GM10266 (cell line): Measurements from ENCODE around the gene ACAT2.

Experiments used
- DNase-seq: peaks from one replicate; pipeline ENCODE4 v3.0.0; 2012; ENCODE audit errors: extremely low spot score
- TF ChIP-seq, protein P1 (sequence below): IDR thresholded peaks from 2 replicates; pipeline ENCODE4 v1.5.1; 2012; ENCODE audit warnings: mild to moderate bottlenecking, low read depth; ENCODE audit not compliant: control insufficient read depth, insufficient read depth; ENCODE audit errors: missing control alignments

The ACAT2 gene

DNA sequence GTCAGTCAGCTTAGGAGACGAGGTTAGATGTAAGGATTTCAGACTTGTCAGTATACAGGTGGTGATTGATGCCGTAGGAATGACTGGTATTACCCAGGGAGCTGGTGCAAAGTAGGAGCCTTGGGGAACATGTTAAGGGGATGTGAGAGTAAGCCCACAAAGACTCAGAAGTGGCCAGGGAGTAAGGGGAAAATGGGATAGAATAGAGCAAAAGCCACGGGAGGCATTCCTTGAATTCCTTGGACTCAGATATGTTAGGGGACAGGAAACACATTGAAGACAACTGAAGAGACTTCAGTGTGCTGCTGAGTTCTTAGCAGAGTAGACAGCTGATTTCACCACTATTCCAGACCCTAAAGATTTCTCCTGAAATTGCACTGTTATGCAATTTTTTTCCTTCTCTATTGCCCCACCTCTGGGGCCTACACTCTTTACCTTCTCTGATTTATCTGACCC, 1.2 kb upstream of the ACAT2 start:
- no peak for DNase-seq
- TF ChIP-seq, protein P1, sequence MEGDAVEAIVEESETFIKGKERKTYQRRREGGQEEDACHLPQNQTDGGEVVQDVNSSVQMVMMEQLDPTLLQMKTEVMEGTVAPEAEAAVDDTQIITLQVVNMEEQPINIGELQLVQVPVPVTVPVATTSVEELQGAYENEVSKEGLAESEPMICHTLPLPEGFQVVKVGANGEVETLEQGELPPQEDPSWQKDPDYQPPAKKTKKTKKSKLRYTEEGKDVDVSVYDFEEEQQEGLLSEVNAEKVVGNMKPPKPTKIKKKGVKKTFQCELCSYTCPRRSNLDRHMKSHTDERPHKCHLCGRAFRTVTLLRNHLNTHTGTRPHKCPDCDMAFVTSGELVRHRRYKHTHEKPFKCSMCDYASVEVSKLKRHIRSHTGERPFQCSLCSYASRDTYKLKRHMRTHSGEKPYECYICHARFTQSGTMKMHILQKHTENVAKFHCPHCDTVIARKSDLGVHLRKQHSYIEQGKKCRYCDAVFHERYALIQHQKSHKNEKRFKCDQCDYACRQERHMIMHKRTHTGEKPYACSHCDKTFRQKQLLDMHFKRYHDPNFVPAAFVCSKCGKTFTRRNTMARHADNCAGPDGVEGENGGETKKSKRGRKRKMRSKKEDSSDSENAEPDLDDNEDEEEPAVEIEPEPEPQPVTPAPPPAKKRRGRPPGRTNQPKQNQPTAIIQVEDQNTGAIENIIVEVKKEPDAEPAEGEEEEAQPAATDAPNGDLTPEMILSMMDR = no peak

DNA sequence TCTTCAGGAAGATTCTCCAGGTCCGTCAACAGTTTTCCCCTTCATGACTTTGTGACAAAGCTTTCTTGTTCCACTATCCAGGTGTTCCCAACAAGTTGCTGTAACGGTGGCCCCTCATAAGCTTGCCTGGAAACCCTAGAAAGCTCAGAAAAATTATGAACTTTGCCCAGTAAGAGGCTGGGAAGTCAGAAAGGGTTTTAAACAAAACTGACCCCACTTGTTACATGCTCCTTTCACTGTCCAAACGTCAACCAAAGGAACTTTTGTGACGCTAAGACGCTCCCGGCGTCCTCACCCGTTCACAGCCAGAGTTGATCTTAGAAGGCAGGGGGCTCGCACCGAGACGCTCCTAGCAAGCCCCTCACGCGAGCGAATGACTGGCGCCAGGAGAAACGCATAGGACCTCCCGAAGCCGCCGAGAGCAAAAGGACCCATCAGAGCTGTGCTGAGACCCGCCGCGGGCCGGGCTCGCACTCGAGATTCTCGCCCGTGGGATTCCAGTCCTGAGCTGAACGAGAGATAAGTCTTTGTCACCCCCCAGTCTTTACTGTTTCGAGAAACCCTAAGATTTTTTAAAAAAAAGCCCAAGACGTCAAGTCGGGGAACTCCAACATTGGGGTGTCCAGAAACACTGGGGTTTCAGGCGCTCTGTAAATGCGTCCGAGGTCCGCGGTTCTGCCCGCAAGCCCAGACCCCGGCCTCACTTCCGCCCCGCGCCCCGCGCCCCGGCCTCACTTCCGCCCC, 544 bp upstream of the ACAT2 start:
- peak; percentile 22 for DNase-seq
- TF ChIP-seq, protein P1 = no peak

DNA sequence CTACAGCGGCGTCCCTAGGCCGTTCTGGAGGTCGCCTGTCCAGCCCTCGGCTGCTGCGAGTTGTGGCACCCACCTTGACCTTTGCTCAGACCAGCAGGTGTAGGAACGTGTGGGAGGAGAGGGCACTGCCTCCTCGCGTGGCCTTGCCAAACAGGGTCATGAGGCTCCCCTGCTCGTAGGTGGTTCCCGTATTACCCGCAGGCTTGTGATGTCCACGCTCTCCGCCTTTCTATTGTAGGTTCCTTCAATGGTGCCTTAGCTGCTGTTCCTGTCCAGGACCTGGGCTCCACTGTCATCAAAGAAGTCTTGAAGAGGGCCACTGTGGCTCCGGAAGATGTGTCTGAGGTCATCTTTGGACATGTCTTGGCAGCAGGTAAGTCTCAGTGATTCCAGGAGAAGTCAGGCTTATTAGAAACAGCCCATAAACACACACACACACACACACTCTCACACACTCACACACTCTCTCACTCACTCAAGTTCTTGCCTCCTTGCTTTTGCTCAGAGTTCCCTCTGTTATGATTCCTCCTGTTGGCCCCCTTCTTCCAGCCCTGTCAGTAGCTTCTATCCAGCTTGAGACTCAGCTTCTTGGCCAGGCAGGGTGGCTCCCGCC, 942 bp downstream of the ACAT2 start:
- DNase-seq = peak; percentile 35
- TF ChIP-seq, protein P1 = no peak

DNA sequence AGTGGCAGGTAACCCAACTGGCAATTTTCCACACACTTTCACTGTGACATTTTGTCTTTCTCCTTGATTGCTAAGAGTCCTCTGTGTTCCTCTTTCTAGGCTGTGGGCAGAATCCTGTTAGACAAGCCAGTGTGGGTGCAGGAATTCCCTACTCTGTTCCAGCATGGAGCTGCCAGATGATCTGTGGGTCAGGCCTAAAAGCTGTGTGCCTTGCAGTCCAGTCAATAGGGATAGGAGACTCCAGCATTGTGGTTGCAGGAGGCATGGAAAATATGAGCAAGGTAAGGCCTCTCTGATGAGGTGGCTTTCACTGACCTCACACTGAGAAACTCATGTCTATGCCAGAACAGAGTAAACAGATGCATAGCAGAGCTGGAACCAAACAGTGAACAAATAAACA, 5.1 kb downstream of the ACAT2 start:
- DNase-seq = no peak

DNA sequence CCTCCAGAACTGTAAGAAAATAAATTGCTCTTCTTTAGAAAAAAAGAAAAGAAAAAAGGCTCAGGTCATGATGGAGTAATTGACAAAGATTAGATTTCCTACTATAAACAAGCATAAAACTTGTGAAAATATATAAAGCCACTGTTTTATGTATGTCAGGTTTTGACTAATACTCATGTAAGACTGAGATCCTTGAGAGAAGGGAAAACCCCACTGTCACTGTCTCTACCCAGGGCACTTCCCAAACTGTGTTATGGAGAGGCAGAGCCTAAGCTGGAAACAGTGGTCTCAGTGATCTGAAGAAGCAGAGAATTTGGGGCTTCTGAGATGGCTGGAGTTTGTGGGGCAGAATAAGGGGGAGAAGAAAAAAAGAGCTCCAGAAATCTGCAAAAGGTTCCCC, 7.6 kb downstream of the ACAT2 start:
- TF ChIP-seq, protein P1 = no peak
- DNase-seq = no peak

More for the DNA sequence above, 5.1 kb downstream of the ACAT2 start:
- TF ChIP-seq, protein P1 = no peak

DNA sequence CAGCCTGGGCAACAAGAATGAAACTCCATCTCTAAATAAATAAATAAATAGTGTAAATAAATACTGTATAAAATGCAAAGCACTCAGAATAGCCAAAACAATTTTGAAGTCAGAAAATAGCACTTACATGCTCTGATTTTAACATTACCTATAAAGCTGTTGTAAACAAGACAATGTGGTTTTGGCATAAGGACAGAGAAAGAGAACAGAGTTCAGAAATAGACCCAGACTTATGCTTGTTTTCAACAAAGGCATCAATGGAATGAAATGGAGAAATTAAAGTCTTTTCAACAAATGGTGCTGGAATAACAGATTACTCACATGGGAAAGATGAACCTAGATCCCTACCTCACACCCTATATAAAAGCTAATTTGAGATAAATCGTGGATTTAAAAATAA, 10.4 kb downstream of the ACAT2 start:
- TF ChIP-seq, protein P1 = no peak

More for the DNA sequence above, 10.4 kb downstream of the ACAT2 start:
- no peak for DNase-seq
